ENCODE data around the gene VAMP3.

- TF ChIP-seq, protein P1, sequence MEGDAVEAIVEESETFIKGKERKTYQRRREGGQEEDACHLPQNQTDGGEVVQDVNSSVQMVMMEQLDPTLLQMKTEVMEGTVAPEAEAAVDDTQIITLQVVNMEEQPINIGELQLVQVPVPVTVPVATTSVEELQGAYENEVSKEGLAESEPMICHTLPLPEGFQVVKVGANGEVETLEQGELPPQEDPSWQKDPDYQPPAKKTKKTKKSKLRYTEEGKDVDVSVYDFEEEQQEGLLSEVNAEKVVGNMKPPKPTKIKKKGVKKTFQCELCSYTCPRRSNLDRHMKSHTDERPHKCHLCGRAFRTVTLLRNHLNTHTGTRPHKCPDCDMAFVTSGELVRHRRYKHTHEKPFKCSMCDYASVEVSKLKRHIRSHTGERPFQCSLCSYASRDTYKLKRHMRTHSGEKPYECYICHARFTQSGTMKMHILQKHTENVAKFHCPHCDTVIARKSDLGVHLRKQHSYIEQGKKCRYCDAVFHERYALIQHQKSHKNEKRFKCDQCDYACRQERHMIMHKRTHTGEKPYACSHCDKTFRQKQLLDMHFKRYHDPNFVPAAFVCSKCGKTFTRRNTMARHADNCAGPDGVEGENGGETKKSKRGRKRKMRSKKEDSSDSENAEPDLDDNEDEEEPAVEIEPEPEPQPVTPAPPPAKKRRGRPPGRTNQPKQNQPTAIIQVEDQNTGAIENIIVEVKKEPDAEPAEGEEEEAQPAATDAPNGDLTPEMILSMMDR (IDR thresholded peaks at IDR 0.05), result no peak
- TF ChIP-seq POLR2A (IDR thresholded peaks at IDR 0.05), result no peak
Observed at GRCh38 chr1:7743346-7743745, 27.8 kb upstream of the VAMP3 start.

Measured in Peyer's patch (tissue), 4 donors.